ENCODE data around the gene AKAP17A. TPM values are rescaled to one million over a fixed set of nuclear protein-coding genes. Genes with fewer than 3 reads are reported as not detected.

Gene AKAP17A
- total RNA-seq, 1 experiment from 2014 or later, result 29.3 TPM

DNA sequence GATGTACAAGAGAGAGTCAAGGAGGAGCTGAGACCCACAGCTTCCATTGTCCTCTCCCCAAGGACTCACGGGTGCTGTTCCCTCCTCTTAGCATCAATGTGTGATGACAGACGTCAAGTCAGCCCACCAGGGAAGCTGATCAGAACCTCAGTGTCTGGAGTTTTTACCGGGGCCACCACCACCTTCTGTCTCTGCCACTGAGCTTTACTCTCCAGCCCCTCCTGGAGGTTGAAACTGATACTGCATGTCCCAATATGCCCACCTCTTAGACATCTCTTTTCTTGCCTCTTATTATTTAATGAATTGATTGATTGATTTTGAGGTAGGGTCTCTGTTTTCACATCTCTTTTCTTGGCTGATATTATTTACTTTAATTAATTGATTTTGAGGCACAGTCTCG lies 10.3 kb upstream of the AKAP17A start:
- DNase-seq (ENCODE audit: low read depth), result peak; percentile 54

DNA sequence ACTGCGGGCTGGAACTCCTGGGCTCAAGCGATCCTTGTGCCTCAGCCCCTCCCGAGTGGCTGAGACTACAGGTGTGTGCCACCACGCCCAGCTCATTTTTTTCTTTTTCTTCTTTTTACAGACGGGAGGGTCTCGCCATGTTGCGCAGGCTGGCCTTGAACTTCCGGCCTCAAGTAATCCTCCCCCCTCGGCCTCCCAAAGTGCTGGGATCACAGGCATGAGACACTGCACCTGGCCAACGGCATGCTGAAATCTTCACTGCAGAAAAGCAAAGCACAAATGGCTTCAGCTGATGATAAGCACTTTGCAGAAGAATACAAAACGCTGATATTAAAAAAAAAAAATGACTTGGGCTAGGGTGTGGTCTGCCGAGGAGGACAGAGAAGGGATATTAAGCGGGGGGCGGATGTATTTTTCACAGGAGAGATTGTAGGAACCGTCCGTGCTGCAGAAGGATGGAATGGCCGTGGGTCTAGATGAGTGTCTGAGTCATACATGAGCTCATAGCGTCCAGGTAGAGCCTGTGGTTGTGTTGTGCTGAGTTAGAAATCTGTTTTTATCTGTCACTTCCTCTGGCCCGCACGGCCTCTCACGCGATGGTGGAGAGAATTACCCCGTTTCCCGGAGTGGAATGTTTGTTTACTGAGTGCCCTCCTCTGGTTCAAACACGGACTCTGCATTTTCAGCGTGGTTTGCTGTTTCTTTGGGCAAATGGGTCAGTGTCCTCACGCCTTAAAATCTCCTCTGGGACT lies 8.5 kb upstream of the AKAP17A start:
- DNase-seq (ENCODE audit: low read depth), result no peak

DNA sequence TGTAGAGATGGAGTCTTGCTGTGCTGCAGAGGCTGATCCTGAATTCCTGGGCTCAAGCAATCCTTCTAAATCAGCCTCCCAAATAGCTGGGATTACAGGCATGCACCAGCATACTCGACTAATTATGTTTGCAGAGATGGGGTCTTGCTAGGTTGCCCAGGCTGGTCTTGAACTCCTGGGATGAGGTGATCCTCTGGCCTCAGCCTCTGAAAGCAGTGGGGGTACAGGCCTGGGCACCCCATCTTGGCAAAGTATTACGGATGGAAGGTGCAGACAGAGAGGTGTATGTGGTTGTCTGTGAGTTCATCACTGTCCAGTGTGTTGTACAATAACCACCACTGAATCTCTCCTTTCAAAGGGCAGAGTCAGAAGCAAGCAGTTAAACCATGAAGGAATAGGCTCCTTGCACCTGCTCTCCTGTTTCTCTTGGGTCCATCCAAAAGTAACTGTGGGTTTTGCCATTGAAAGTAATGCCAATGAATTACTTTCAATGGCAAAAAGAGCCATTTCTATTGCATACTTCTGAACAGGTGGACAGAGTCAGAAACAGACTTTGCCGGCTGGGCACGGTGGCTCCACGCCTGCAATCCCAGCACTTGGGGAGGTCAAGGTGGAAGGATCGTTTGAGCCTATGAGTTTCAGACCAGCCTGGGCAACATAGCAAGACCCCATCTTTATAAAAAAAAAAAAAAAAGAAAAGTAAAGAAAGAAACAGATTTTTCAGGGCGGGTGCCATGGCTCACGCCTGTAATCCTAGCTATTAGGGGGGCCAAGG lies 7.0 kb upstream of the AKAP17A start:
- DNase-seq (ENCODE audit: low read depth), result no peak

DNA sequence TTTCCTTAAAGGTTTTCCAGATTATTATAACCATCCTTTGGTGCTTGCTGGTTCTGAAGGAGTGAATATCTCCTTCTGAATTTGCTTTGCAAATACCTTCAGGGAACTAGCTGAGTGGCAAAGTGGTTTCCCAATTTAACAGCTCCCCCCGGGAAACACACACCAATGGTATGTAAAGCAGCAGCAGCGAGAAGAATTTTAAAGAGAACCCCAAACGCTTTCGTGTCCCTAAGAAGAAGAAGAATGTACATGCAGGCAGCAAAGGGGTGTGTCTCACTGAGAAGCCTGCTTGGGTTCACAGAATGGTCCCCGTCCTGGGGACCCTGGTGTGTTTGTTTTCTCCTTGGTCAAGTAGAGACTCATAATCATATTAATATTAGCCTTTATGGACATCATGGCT lies 4.2 kb upstream of the AKAP17A start:
- no peak for DNase-seq (ENCODE audit: low read depth)

DNA sequence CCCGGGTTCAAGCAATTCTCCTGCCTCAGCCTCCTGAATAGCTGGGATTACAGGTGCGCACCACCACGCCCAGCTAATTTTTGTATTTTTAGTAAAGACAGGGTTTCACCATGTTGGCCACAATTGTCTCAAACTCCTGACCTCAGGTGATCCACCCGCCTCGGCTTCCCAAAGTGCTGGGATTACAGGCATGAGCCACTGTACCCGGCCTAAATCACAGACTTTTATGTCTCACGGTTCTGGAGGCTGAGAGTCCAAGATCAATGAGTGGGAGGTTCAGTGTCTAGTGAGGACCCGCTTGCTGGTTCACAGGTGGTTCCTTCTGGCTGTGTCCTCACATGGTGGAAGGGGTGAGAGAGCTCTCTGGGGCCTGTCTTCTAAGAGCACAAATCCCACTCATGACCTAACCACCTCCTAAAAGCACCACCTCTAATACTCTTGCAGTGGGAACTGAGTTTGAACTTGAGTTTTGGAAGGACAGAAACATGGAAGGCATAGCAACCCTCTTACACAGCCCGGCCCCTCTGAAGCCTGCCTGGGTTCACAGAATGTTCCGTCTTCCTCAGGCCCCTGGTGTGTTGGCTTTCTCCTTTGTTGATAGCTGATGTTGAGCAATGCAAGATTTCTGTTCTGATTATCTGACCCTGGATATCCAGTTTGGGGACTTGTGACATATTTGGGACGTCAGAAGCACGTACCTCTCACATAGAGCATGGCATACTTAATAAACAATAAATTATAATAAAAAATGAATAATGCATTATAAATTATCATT lies 1.9 kb upstream of the AKAP17A start:
- no peak for DNase-seq (ENCODE audit: low read depth)

DNA sequence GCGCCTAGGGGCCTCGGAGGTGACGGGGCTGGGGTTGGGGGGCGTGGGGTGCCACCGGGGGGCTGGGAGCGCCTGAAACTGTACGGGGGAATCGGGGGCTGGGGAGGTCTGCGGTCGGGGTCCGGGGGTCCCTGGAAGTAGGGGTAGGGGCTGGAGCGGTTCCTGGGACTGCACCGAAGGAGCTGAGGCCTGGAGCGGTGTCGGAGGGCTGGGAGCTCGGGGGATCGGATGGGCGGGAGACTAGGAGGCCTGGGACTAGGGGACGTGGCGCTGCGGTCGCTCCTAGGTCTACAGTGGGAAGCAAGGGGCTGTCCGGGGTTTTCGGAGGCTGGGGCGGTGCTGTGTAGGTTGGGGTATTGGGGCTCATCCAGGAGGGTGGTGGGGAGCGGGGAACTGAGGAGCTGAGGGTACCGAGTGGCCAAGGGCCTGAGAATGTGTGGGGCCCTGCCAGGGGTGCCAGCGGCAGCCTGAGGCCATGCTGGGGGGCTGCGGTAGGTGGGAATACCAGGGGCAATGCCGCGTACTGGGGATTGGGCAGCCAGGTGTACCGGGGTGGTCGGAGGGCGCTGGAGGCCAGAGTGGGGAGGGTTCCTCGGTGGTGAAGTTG lies 562 bp downstream of the AKAP17A start:
- DNase-seq (ENCODE audit: low read depth), result no peak

DNA sequence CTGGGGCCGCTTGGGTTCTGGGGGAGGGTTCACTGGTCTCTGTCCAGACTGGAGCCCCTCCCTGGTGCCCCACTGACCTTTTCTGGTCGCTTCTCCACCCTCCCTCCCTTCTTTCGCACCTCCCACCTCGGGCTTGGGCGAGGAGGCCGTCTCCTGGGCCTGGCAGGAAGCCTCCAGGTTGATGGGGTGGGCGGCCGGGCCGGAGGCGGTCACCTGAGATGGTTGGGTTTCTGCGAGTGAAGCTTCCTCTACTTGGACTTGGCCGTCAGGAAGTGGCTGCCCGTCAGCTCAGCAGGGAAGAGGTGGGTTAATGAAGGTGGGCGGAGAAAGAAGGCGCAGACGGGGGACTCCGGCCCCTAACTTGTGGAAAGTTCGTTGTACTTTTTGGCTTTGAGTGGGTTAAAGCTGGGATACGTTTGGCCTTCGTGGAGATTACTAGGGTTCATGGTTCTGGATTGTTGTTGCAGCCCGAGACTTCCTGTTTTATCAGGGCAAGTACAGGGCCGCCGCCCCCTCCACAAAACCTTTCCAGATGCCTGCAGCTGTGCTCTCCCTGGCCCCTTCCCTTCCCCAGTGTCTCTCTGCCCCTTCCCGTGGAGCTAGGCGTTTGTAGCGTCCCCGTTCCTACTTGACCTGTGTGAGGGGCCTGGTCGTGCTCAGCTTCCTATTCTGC lies 1.2 kb downstream of the AKAP17A start:
- DNase-seq (ENCODE audit: low read depth), result no peak

DNA sequence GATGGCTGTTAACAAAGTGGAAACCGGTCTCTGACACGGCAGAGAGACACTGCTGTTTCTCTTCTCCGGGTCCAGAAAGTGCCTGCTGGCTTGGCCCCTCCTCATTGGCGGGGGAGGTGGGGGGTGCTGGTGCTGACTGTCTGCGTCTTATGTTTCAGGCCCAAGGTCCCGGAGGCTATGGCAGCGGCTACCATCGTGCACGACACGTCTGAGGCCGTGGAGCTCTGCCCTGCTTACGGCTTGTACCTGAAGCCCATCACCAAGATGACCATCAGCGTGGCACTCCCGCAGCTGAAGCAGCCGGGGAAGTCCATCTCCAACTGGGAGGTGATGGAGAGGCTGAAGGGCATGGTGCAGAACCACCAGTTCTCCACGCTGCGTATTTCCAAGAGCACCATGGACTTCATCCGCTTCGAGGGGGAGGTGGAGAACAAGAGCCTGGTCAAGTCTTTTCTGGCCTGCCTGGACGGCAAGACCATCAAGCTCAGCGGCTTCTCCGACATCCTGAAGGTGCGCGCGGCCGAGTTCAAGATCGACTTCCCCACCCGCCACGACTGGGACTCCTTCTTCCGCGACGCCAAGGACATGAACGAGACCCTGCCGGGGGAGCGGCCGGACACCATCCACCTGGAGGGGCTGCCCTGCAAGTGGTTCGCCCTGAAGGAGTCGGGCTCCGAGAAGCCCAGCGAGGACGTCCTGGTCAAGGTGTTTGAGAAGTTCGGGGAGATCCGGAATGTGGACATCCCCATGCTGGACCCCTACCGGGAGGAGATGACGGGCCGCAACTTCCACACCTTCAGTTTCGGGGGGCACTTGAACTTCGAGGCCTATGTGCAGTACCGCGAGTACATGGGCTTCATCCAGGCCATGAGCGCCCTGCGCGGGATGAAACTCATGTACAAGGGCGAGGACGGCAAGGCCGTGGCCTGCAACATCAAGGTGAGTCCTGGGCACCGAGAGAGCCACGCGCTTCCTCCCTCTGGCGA lies 2.2 kb downstream of the AKAP17A start:
- no peak for DNase-seq (ENCODE audit: low read depth)

DNA sequence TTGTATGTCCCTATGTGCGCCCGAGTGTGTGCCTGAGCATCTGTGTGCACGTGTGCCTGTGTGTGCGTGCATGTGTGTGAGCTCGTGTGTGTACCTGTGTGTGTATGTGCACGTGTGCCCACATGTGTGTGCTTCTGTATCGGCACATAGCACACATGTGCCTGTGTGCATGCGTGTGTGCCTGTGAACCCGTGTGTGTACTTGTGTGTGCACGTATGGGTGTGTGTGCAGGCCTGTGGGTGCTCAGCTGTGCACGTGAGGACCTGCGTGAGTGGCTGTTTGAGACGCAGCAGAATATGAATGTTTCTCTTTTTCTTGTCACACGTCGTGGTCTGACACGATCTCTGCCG lies 4.3 kb downstream of the AKAP17A start:
- DNase-seq (ENCODE audit: low read depth), result no peak

DNA sequence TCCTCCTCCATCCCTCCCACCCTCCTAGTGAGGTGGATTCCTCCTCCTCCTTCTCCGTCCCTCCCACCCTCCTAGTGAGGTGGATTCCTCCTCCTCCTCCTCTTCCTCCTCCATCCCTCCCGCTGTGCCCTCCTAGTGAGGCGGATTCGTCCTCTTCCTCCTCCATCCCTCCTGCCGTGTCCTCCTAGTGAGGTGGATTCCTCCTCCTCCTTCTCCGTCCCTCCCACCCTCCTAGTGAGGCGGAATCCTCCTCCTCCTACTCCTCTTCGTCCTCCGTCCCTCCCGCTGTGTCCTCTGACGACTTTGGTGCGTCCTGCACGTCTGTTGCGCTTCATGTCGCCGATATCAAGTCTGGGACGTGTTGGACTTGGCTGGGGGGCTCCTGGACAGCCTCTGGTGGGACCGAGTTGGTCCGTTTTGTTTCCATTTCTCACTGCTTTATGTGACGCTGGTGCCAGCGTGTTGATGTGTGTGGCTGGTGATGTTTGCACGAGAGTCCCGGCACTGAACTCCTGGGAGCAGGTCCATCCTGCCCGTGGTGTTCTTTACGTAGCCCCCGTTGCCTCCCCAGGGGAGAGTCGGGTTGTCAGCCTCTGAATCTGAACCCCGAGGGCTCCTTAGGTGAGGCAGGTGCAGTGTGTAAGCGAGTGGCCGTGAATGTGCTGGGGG lies 5.4 kb downstream of the AKAP17A start:
- DNase-seq (ENCODE audit: low read depth), result no peak

DNA sequence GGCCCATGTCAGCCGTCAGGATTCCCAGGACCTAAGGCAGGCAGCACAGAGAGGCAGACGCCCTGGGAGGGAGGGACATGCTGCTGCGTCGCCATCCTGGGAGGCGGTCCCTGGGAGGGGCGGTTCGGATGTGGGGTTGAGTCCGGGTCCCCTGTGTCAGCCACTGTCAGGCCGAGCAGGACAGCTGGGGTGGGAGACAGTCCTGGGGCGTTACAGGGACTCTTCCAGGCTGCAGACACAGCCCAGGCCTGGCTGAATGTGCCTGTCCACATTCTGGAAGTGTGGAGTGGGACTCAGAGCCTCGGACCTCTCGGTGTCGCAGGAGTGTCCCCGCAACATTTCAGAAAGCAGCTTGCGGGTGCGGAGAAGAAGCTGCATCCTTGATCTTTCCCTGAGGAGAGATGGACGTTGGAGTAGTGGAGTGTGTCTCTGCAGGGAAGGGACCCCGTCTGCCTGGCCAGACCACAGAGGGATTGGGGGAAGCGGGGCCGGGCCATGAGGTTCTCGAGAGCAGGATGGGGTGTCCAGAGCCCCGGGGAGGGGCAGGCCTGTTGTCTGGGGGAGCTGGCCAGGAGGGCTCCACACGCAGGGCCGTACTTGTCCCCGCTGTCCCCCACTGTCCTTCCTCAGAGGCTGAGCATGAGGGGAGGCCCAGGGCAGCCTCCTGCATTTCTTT lies 6.1 kb downstream of the AKAP17A start:
- DNase-seq (ENCODE audit: low read depth), result no peak

DNA sequence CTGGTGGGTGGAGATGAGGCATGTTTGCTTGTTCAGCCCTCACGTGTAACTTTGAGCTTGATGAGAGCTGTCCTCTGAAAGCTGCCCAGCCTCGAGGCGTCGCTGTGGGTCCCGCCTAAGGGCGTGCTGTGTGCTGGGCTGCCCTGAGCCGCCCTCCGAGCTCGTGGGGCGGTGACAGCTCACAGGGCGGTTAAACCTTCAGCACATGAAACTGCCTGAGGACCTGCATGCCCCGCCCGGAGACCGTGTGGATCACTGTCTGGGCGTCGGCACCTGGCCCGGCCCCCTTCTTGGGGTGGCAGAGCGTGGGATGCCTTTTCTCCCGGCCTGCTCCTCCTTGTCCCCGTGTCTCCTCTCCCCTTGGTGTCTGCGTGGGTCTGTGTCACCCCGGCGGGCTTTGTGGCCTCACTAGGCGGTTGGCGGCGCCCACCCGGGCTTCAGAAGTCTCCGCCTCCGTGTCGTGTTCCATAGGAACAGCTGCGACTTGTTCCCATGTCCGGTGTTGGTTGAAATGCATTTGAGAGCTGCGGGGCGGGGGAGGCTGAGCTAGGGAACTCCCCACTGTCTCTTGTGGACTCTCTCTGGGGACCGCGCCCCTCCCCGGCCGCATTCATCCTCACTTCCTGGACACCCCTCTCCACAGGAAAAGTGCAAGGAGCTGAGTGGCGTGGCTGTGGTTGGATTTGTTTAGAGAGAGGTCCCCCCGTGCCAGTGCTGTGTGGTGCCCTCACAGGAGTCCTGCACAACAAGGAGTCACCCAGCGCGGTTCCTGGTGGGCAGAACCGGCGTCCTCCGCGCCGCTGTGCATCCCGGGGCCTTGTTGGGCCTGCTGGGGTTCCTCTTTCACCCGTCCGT lies 6.8 kb downstream of the AKAP17A start:
- no peak for DNase-seq (ENCODE audit: low read depth)

DNA sequence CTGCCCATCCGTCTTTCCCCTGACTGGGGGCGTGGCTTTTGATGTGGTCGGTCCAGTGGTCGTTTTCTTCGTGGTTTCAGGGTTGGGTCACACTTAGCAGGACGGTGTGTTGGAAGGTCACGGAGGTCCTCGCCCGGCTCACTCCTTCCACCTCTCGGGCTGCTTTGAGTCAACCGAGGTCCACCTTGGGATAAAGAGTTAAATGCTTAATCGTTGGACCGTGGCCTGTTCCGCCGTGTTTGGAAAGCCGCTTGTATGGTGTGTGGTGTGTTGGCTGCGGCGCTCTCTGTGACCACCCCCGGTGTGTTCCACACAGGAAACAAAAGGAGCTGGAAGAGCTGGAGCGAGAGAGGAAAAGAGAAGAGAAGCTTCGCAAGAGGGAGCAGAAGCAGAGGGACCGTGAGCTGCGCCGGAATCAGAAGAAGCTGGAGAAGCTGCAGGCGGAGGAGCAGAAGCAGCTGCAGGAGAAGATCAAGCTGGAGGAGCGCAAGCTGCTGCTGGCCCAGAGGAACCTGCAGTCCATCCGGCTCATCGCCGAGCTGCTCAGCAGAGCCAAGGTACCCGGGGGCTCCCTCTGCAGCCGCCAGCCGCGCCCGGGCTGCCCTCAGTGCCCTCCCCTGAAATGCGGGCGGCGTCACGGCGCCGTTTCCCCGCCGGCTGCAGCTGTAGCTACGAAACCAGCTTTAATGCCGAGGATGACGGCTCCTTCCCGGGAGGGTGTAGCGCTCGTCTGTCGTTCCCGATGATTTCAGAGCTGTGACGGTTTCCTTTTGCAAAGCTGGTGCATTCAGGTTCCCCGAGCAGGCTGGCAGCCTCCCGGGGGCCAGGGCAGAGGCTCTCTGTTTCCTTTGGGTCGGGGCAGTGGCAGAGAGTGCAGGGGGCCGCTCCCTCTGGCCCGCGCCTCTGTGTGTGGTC lies 7.7 kb downstream of the AKAP17A start:
- no peak for DNase-seq (ENCODE audit: low read depth)

DNA sequence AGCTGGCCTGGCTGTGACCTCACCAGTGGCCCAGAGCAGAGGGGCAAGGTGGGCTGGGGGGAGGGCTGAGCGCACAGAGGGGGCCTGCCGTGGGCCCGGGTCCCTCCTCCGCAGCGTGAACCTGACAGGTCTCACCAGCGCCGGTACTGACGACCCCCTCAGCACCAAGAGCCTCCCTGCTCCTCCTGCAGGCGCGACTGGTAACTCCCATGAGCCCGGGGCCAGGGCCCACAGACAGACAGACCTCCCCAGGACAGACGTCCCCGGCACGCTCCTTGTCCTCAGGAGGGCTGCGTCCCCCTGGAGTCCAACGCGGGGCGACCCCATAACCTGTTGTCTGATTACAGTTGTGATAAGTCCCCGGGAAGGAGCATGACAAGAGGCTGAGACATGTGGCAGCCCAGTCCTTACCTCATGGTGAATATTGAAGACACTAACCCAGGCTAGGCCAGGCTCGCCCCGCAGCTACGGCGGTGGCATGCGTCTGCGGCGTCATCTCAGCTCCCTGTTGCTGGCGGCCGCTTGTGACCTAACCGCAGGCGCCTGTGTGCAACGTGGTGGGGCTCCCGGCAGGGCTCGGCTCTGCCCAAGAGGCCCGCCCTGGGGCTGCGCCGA lies 8.5 kb downstream of the AKAP17A start:
- DNase-seq (ENCODE audit: low read depth), result no peak

DNA sequence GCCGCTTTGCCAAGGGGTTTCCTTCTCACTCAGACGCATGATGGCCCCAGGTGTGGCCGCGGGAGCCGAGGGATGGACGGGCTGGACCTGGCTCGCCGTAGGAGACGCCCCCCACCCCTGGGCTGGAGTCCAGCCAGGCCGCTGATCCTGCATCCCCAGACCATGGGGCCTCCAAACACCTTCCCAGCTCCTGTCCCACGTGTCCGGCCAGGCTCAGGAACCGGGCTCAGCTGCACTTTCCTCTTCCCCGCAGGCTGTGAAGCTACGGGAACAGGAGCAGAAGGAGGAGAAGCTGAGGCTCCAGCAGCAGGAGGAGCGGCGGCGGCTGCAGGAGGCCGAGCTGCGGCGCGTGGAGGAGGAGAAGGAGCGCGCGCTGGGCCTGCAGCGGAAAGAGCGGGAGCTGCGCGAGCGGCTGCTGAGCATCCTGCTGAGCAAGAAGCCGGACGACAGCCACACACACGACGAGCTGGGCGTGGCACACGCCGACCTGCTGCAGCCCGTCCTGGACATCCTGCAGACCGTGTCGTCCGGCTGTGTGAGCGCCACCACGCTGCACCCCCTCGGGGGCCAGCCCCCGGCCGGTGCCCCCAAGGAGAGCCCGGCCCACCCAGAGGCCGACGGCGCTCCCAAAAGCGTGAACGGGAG lies 9.1 kb downstream of the AKAP17A start:
- DNase-seq (ENCODE audit: low read depth), result no peak

Measured in LHCN-M2 (cell line).